Measurements from ENCODE around the gene MRRF. TPM values are rescaled to one million over a fixed set of nuclear protein-coding genes. Genes with fewer than 3 reads are reported as not detected.

Gene MRRF
- total and polyA plus RNA-seq, 2 of the 4 experiments (the other 2 are of a cell fraction): 32.1 to 38.0 TPM

GRCh38 chr9:122336866-122337555, 72.3 kb downstream of the MRRF start:
- H3K9ac ChIP-seq (ENCODE audit: low read depth, low read length): no peak overlapping the region
- TF ChIP-seq RFX5 (IDR thresholded peaks at IDR 0.05; ENCODE audit: low read depth, low read length) (no peak), CEBPB (IDR thresholded peaks at IDR 0.05; ENCODE audit: low read depth, low read length) (no peak), USF2 (IDR thresholded peaks at IDR 0.05; ENCODE audit: low read depth, low read length) (no peak), MAZ (IDR thresholded peaks at IDR 0.05; ENCODE audit: borderline replicate concordance, low read depth, low read length) (no peak), POLR2A (IDR thresholded peaks at IDR 0.05; ENCODE audit: low read depth, low read length) (no peak), FOS (IDR thresholded peaks at IDR 0.05; ENCODE audit: low read depth, low read length) (no peak), MXI1 (IDR thresholded peaks at IDR 0.05; ENCODE audit: borderline replicate concordance, low read depth, low read length) (no peak), CTCF (conservative IDR thresholded peaks at IDR 0.05; ENCODE audit: low read depth, low read length) (no peak), MAFK (IDR thresholded peaks at IDR 0.05; ENCODE audit: low read depth, low read length) (no peak)
- intact Hi-C loops (cut with micrococcal nuclease): no loop called here

More at GRCh38 chr9:122336866-122337555, 72.3 kb downstream of the MRRF start:
- H2BK5ac ChIP-seq (ENCODE audit: low read depth, low read length, poor library complexity, severe bottlenecking): no peak overlapping the region
- no peak overlapping the region for H4K5ac ChIP-seq (ENCODE audit: low read depth, low read length)
- 70% methylated on average over 6 of the region's 26 CpGs; no CpG with 5 or more reads in 1 of the 2 experiments for WGBS, 2 experiments (ENCODE audit: extremely low coverage in 2 of 2, insufficient read length in 1 of 2)
- H3K4me1 ChIP-seq (ENCODE audit: control insufficient read depth, insufficient read depth, low read length): no peaks in the 10 kb centered on the region
- DNase-seq (no peak), ATAC-seq (ENCODE audit: low read depth) (no peak)
- H2BK20ac ChIP-seq (ENCODE audit: low read depth, low read length): no peak overlapping the region
- H2BK120ac ChIP-seq (ENCODE audit: low read depth, low read length): no peak overlapping the region
- H3K9me3 ChIP-seq (ENCODE audit: control insufficient read depth, insufficient read depth, low read length): no peaks in the 10 kb centered on the region
- no peak overlapping the region for H4K91ac ChIP-seq (ENCODE audit: insufficient read depth, low read depth, low read length)
- no peak overlapping the region for H3K4me3 ChIP-seq (ENCODE audit: insufficient read depth, low read depth, low read length)
- dilution Hi-C loops (cut with HindIII; ENCODE audit: low sequenced_read_pairs, unreplicated experiment): no loop called here
- no peak overlapping the region for H3K18ac ChIP-seq (ENCODE audit: low read depth, low read length)
- H2AK5ac ChIP-seq (ENCODE audit: low read depth, low read length): no peak overlapping the region
- H2BK15ac ChIP-seq (ENCODE audit: low read depth, low read length): no peak overlapping the region
- POLR2A ChIA-PET (ENCODE audit: unreplicated experiment): no interaction called here
- H3K4ac ChIP-seq (ENCODE audit: low read depth, low read length): no peak overlapping the region
- no peaks in the 10 kb centered on the region for H3K79me1 ChIP-seq (ENCODE audit: low read depth in 1 of 2, low read length in 2 of 2)
- no peak overlapping the region for H3K4me2 ChIP-seq (ENCODE audit: low read depth, low read length)
- H2AK9ac ChIP-seq (replicated peaks; ENCODE audit: low read depth, low read length, poor library complexity): no peak overlapping the region
- H3K23ac ChIP-seq (ENCODE audit: low read depth, low read length): no peak overlapping the region
- no peaks in the 10 kb centered on the region; the same call in 1 of the 2 replicates for H3K9me1 ChIP-seq (ENCODE audit: insufficient read depth, low read length)
- no peaks in the 10 kb centered on the region for H3K36me3 ChIP-seq (ENCODE audit: control insufficient read depth, insufficient read depth, low read length)
- peaks cover 22% of the 10 kb centered on the region for H3K27me3 ChIP-seq (ENCODE audit: control insufficient read depth, insufficient read depth, low read length)
- no peak overlapping the region for H3K56ac ChIP-seq (ENCODE audit: extremely low read depth, insufficient read depth, low read length)
- no peak overlapping the region for H4K8ac ChIP-seq (ENCODE audit: low read depth in 2 of 2, low read length in 2 of 2)
- H3K27ac ChIP-seq (ENCODE audit: insufficient read depth, low read length): no peak overlapping the region
- CTCF ChIA-PET: interaction anchor here (0.6 kb wide), 1 partner anchor 587 kb away, joined by 3 read pairs; no protein-coding TSS in a partner anchor
- BruUV-seq (replicated peaks): no TSS peak
- no peaks in the 10 kb centered on the region for H4K20me1 ChIP-seq (ENCODE audit: insufficient read depth, low read length)
- in situ Hi-C loops (cut with MboI; ENCODE audit: low sequenced_read_pairs): no loop called here
- no peak overlapping the region for H3K14ac ChIP-seq (replicated peaks; ENCODE audit: low read depth, low read length)
- H2AFZ ChIP-seq (replicated peaks; ENCODE audit: low read length, poor library complexity): no peak overlapping the region

Data from IMR-90 (cell line).